Fibroblast of skin of scalp (primary cell): ENCODE data around the gene KDM2B.
A peak's percentile ranks its signal among the peaks of the same experiment; 100 is the strongest.
"Not testable (repeated sequence)": the region's sequence is repeated elsewhere in the genome, so short reads cannot be mapped to it uniquely, and the experiment has no call there.

Experiments
- DNase-seq: peaks from one replicate; pipeline ENCODE4 v3.0.0-alpha.2; 2013

Gene KDM2B

DNA sequence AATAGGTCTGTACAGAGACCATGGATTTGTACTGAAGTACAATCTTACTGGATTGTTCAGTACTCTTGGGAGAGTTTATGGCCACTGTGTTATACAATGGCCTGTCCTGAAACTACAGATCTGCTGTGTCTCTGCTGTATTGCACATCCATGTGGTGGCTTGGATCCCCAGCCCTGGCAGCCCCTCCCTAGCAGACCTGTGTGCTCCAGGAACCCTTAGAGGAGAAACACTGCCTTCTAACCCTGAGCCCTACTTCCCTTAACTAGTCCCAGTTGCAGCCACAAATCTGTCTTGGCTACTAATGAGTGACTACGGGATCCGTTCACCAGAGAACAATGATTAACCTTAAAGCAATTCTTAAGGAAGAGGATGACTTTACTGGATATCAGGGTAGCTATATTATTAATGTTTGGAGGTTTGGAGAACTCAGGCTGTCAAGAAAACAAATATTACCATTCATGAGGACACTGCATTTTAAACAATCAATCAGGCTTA is 153.2 kb downstream of the KDM2B start:
- DNase-seq, result no peak

DNA sequence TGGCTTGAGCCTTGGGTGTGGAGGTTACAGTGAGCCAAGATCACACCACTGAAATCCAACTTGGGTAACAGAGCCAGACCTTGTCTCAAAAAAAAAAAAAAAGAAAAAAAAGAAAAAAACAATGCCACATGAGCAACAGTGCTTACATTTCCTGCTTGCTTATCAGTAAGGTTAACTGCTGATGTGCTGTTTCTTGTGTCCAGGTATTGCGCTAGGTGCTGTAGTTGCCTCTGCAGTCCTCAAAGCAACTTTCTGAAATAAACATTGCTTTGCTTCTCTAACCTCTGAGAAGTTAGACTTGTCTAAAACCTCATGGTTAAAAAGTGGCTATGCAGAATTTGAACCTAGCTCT is 156.2 kb downstream of the KDM2B start:
- no peak for DNase-seq

DNA sequence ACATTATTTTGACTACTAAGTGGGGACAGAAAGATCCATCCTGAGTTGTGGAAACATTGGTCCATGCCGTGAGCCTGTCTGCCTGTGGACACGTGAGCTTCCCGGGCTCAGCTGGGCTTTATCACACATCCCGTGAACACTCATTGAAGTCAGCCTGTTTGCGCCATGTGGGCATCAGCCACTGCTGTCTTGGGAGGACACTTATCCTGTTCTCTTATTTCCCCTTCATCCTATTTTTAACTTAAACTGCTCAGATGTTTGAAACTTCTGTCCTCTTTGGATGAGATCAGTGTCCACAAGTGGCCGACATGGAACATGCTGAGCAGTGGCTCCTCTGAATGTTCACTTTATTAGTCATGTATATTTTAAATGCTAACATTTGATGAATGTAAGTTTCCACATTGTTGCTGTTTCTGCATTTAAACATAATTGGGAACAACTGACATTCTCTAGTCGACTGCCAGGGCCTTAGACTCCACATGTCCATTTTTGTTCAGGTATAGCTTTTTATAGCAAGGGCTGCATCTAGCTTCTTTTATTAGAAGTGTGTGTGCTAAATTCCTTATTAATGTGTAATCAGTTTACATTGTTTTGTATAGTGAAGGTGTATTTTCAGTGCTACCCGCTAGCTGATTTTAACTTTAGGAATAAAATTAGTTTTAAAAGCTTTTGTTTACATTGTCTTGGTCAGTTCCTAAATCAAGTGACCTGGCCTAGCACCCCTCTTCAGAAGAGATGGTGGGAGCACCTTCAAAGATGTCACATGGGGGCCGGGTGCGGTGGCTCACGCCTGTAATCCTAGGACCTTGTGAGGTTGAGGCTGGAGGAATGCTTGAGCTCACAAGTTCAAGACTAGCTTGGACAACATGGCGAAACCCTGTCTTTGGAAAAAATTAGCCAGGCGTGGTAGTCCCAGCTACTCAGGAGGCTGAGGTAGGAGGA is 156.9 kb downstream of the KDM2B start:
- peak; percentile 38 for DNase-seq

DNA sequence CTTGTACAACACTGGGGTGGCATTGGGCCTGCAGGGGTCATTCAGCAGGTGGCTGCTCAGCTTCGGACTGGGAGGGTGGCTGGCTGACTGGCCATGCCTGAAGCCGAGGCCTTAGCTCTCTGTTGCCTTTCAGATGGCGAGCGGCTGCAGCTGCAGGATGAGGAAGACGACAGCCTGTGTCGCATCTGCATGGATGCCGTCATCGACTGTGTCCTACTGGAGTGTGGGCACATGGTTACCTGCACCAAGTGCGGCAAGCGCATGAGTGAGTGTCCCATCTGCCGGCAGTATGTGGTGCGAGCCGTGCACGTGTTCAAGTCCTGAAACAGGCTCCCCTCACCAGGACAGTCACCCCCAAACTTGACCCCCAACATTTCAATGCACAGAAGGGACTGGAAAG is 157.6 kb downstream of the KDM2B start:
- no peak for DNase-seq

DNA sequence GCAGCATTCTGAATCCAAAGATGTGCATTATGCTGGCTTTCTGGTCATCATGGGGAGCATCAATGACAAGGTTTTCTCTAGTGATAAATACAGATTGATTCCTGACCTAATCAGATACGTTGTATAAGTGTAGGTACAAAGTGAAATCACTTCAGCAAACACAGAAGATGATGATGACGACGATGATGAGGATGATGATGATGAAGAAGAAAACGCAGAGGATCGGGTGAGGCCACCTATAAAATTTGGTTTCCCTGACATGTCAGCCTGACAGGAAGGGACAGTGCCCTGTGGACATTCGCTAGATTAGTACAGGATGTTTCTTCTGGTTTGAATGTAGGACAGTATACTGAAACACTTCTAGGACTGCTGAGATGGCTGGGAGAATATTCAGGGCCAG is 160.7 kb downstream of the KDM2B start:
- no peak for DNase-seq

DNA sequence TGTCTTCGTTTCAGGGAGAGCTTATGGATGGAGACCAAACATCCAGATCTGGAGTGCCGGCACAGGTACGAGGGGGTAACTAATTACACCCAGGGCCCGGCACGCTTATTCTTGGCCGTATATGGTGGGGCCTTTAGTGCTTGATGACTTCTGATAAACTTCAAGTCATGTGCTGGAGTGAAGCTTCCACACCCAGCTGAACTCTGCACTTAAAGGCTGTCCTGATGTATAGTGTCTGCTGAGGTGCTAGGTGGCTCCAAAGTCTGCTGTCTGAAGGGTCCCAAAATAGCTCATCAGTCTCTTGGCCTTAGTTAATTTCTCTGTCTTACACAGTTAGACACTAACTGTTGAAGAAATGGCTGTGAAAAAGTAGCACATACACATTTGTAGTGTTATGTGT is 163.0 kb downstream of the KDM2B start:
- no peak for DNase-seq

DNA sequence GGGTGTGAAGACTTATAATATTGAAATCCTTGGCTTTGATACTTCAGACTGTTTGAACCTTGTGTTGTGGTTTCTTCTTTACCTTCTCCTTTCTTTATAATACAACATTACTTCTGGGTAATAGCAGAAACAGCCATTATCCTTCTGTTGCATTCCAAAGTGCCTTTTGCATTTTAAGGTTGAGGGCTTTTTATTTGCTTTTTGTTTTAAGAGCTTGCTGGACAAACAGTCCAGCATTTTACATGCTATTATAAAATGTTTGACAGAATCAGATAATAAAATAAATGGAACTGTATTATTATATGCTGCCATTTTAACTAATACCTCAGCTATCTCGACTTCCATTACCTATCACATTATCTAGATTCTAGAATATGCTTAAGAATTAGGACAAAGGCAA is 166.9 kb downstream of the KDM2B start:
- no peak for DNase-seq

DNA sequence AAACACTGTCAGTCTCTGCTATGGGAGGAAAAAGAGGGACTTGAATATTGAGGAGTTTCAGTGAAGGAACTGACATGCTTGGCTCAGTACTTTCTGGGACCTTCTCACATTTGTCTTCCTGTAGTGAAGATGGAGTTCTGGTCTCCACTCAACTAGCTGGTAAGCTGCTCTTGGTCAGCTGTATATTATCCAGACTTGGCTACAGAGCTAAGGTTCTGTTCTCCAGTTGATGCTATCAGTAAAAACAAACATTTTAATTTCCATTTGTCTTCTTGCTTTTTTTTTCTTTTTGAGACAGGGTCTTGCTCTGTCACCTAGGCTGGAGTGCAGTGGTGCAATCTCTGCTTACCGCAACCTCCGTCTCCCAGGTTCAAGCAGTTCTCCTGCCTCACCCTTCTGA is 175.6 kb downstream of the KDM2B start:
- no peak for DNase-seq

DNA sequence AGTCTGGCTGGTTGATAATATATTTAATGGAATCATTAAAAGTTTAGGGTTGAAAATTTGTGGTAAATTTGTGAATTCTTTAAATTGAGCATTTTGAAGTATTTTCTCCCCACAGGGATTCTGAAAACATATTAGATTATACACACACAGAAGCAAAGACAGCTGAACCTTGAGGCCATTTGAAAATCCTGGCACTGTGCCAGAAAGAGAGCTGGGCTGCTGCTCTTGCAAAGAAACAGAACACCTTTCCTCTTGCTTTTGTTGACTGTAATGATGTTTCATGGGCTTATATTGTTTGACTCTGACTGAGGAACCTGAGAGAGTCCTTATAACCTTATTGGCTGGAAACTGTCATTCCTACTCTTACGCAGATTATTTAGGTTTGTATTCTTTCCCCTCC is 176.1 kb downstream of the KDM2B start:
- DNase-seq, result no peak

DNA sequence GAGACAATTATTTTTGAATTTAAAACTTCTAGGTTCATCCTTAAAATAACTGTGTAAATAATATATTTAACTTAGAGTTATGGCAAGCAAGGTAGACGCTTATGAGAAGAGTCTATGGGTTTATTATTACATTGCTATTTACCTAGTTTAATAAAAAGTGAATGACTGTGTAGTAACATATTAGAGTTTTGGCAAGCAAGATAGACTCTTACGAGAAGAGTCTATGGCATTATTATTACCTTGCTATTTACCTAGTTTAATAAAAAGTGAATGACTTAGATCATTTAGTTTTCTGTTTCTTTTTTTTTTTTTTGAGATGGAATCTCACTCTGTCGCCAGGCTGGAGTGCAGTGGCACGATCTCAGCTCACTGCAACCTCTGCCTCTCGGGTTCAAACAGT is 177.1 kb downstream of the KDM2B start:
- DNase-seq, result no peak

DNA sequence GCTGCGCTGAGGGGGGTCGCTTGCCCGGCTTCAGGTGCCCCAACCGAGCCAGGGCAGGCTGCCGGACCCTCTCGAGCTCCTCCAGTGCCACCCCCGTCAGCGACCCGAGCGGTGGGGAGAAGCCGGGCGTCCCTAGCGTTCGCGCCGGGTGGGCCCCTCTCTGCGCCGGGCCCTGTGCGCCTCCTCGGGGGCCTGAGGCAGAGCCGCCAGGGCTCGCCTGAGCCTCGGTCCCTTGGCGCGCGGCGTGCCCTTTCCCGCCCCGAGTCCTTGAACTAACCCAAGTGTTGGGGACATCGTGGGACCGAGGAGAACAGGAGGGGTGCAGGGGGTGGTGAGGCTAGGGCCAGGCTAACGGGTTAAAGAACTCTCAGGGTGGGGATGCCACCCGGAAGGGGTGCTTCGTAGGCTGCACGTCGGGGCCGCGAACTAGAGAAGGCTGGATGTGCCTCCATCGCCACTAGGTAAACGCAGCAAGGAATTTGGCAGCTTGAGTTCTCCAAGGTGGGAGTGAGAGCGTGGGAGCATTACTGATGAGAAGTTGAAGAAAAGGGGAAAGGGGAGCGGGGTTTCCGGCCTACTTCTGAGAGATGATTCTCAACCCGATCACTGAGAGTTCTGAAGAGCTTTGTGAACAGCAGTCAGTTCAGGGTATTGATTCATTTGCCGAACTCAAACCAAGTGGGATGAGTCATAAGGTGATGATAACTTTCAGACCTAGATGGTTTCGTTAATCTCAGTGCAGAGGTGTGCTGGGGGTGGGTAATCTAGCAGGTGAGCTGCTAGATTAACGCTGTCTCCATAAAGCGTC is 180.3 kb downstream of the KDM2B start:
- peak; percentile 21 for DNase-seq

DNA sequence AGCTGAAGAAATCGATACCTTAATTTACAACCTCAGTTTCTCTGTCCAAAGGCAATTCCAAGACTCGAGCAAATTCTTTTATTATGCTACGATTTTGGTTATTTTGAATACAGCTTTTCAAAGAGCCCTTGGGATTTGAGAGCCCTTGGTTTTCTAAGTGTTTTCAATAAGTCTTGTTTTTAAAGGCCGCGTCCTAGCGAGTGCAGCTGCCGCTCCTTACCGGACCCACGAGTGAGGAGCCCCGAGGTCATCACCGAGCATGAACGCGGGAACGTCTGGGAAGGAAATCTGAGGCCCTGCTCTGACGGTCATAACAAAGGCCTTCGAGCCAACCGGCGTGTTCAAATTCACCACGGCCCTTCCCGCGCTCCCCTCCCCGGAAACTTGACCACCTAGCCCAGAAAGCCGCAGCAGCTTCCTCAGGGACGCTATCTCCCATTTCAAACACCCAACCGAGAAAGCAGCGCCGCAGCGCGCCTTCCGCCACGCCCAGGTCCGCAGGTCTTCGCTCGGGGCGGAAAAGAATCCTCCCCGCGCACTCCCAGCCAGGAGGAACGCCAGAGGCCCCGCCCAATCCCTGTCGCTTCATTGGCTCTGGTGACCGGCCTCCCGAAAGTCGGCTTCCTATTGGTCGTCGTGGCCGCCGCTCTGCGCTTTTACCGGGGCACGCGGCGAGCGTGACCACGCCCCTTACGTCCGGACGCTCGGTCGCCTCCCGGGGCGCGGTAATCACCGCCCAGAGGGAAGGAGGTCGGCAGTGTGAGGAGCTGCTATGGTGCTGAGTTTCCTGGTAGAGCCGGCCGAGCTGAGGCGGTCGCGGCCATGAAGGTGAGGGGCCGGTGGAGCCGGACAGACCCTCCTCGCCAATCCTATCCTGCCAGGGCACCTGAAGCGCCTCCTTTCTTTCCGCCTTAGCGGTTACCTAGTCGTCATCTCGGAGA is 181.2 kb downstream of the KDM2B start, which contains the start of gene RNF34:
Gene RNF34 (plus strand): TSS at position 728 of the 941 bp plus-strand sequence. CDS start 95 bp downstream, at position 823.
- DNase-seq, result peak; percentile 98

DNA sequence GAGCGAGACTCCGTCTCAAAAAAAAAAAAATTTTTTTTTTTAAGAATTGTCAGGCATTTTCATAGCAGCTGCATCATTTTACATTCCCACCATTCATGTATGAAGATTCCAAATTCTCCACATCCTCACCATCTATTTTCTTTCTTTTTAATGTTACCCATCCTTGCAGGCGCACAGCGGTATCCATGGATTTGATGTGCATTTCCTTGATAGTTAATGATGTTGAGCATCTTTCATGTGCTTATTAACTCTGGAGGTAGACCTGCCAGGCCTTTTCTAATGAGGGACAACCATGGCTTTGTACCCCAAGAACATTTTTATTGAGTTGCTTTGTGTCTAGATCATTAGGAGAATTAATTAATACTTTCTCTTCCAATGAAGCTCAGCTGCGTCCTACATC is 182.5 kb downstream of the KDM2B start:
- DNase-seq, result no peak

DNA sequence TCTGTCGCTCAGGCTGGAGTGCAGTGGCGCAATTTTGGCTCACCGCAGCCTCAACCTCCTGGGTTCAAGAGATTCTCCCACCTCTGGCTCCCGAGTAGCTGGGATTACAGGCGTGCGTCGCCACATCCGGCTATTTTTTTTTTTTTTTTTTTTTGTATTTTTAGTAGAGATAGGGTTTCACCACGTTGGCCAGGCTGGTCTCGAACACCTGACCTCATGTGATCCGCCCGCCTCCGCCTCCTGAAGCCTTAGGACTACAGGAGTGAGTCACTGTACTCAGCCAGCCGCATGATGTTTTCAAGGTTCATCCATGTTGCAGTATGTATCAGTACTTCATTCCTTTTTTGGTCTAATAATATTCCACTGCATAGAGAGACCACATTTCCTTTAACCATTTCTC is 183.3 kb downstream of the KDM2B start:
- DNase-seq, result no peak

DNA sequence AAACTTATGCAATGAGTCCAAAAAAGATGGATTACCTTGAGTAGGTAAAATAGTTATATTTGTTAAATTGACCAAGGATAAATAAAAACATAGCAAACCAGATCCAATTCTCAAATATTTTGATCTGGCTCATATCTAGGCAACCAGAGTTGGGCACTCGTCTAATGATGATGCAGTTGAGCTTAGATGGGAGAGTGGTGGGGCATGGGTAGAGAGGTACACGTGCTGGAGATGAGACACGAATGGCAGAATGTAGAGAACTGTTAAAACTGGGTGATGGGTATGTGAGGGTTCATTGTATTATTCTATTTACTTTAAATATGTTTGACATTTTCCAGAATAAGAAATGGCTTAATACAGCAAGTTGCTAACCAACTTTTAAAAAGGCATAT is 188.5 kb downstream of the KDM2B start:
- no peak for DNase-seq

DNA sequence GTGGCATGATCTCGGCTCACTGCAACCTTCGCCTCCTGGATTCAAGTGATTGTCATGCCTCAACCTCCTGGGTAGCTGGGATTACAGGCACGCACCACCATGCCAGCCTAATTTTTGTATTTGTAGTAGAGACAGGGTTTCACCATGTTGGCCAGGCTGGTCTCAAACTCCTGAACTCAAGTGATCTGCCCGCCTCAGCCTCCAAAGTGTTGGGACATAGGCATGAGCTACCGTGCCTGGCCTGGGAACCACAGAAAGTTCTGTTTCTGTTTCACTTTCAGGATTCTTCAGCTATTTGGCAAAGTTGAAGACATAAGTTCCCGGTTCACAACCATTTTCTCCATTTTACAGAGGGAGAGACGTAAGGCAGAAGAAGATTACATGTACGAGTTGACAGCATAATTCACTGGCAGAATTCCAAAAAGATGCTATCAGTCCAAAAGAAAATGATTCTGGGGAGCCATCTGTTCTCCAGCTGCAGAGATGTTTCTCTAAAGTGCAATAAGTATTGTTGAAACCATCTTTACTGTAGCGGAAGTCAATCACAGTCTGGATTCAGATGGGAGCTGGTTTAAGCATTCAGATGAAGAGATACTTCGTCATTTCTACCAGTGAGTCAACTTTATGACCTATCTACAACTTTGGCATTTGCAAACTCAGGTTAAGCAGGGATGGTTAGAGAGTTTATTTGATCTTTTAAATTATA is 189.1 kb downstream of the KDM2B start:
- DNase-seq, result peak; percentile 40

DNA sequence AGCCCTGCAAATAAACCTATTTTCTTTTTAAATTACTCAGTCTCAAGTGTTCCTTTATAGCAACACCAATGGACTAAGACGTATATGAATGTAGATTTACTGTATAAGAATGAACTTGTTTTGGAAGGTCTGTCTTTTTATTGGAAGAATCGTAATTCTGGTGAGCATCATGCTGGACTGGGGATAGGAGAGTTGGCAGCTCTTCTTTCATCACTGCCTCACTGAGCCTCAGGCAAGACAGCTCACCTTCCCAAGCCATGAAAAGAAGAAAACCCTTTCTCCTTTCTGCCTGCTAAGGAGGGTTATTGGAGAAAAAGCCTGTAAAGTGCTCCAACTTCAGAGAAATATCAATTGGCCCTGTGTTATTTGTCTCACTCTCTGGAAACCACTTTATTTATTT is 190.0 kb downstream of the KDM2B start:
- DNase-seq, result no peak

DNA sequence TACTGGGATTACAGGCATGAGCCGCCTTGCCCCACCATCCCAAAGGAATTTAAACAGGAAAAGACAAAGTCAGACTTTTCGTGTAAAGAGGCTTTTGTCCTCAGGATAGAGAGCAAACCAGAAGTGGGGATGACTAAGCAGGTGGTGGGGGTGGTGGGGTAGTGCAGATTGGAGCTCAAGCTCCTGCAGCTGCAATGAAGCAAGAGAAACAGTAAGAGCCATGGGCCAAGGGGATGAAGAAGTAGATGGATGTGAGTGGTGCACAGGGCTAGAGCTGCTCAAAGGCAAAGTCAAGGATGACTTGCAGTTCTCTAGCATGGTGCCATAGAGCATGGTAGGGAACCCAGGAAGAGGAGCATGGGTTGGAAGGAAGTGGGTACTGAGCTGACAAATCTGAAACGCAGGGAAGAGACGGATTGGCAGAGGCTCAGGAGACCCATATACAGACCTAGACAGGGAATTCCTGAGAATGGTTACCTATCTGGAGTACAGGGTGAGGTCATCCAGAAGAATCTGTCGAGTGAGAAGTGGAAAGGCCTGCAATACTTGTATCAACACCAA is 192.3 kb downstream of the KDM2B start:
- DNase-seq, result peak; percentile 60

DNA sequence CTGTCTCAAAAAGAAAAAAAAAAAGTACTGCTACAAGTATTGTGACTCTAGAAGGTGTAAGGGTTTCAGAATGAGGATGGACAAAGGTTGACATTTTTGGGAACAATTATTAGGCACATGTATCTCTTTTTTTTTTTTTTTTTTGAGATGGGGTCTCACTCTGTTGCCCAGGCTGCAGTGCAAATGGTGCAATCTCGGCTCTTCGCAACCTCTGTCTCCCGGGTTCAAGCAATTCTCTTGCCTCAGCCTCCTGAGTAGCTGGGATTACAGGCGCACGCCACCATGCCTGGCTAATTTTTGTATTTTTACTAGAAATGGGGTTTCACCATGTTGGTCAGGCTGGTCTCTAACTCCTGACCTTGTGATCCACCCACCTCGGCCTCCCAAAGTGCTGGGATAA is 195.9 kb downstream of the KDM2B start:
- not testable (repeated sequence) for DNase-seq

DNA sequence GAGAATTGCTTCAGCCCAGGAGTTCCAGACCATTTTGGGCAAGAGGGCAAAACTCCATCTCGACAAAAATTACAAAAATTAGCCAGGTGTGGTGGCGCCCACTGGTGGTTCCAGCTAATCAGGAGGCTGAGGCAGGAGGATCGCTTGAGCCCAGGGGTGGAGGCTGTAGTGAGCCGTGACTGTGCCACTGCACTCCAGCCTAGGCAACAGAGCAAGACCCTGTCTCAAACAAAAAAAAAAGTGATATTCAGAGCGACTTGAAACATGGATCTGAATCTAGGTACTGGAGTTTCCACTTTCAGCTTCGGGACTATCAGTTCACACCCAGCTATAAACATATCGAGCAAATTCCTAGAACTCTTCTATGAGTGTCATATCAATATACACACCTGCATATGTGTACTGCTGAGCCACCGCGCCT is 197.2 kb downstream of the KDM2B start:
- DNase-seq, result no peak

DNA sequence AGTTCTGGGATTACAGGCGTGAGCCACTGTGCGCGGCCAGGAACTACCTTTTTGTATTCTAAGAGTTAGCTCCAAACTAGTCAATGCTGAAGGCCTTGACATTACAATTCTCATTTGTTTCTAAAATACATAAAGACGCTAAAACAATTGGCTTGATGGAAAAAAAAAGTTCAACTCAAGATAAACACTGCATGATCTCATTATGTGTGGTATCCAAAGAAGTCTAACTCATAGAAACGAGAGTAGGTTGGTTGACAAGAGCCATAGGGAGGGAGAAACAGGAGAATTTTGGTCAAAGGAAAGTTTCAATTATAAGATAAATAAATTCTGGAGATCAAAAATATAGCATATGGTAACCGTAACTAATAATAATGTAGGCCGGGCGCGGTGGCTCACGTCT is 200.9 kb downstream of the KDM2B start:
- DNase-seq, result no peak
